Smooth muscle cell (in vitro differentiated cells): Measurements from ENCODE around the gene CPE. TPM values are rescaled to one million over a fixed set of nuclear protein-coding genes. Genes with fewer than 3 reads are reported as not detected.

Experiments used
- DNase-seq: peaks from one replicate; lab custom pipeline; 2025; ENCODE audit not compliant: unreplicated experiment; lab: John Stamatoyannopoulos, UW
- H2AFZ ChIP-seq: fragments of 200-600 bp; sonication (generic); 2 replicates; pipeline ENCODE4 v1.6.0; 2016; ENCODE audit warnings: antibody characterized with exemption, low read depth, mild to moderate bottlenecking
- H3F3A ChIP-seq: fragments of 200-600 bp; sonication (generic); 2 replicates; pipeline ENCODE4 v1.6.0; 2017; ENCODE audit warnings: antibody characterized with exemption, low read depth
- H3K27ac ChIP-seq: fragments of 200-600 bp; sonication (generic); 2 replicates; pipeline ENCODE4 v1.5.1; 2016; ENCODE audit warnings: low read depth, mild to moderate bottlenecking
- H3K27me3 ChIP-seq: fragments of 200-600 bp; sonication (generic); 2 replicates; pipeline ENCODE4 v1.6.1; 2016; ENCODE audit warnings: low read depth, mild to moderate bottlenecking
- H3K36me3 ChIP-seq: fragments of 200-600 bp; sonication (generic); 2 replicates; pipeline ENCODE4 v1.5.1; 2016; ENCODE audit warnings: low read depth
- H3K4me1 ChIP-seq: fragments of 200-600 bp; sonication (generic); 2 replicates; pipeline ENCODE4 v1.5.1; 2016; ENCODE audit warnings: low read depth
- H3K4me2 ChIP-seq: fragments of 200-600 bp; sonication (generic); 2 replicates; pipeline ENCODE4 v1.6.0; 2016; ENCODE audit warnings: mild to moderate bottlenecking
- H3K4me3 ChIP-seq: fragments of 200-600 bp; sonication (generic); 2 replicates; pipeline ENCODE4 v1.5.1; 2016; ENCODE audit warnings: mild to moderate bottlenecking
- H3K79me2 ChIP-seq: fragments of 200-600 bp; sonication (generic); 2 replicates; pipeline ENCODE4 v1.6.0; 2016; ENCODE audit warnings: low read depth, mild to moderate bottlenecking
- H3K9ac ChIP-seq: fragments of 200-600 bp; sonication (generic); 2 replicates; pipeline ENCODE4 v1.6.0; 2016; ENCODE audit warnings: low read depth
- H3K9me3 ChIP-seq: fragments of 200-600 bp; sonication (generic); replicated peaks from 2 replicates; pipeline ENCODE4 v1.5.1; 2016; ENCODE audit warnings: low read depth
- H4K20me1 ChIP-seq: fragments of 200-600 bp; sonication (generic); 2 replicates; pipeline ENCODE4 v1.6.0; 2016; ENCODE audit warnings: low read depth
- CTCF ChIP-seq: fragments of 200-600 bp; sonication (generic); IDR thresholded peaks from 2 replicates; pipeline ENCODE4 v1.5.1; 2017; ENCODE audit warnings: borderline replicate concordance, mild to moderate bottlenecking, antibody characterized with exemption; ENCODE audit not compliant: insufficient read depth, poor library complexity, severe bottlenecking
- WGBS: methylation state at CpG from one replicate; pipeline ENCODE4 v1.1.7; 2016; ENCODE audit warnings: low lambda C conversion rate; 5-methylcytosine and 5-hydroxymethylcytosine counted together
- polyA plus RNA-seq: library from polyadenylated mRNA; unstranded; fragments of >200 nt; fragmentation: Nextera tagmentation; extraction: Ambion mirVana; gene quantifications from 2 replicates; pipeline ENCODE4 v1.2.1, GENCODE V29; 2016
- total RNA-seq: library from RNA; depleted of rRNA; stranded (reverse); fragments of >200 nt; gene quantifications from 2 replicates; pipeline ENCODE4 v1.2.3, GENCODE V29; 2014

CPE gene
- total and polyA plus RNA-seq, 2 experiments from 2014 or later: 45.9 to 47.6 TPM

GRCh38 chr4:165439981-165440380, 61.2 kb downstream of the CPE start:
- Histone ChIP-seq H3K79me2 (no peaks in the 10 kb centered on the region), H3K27ac (no peak overlapping the region), H3K4me1 (peaks cover 11% of the 10 kb centered on the region), H4K20me1 (no peaks in the 10 kb centered on the region), H3K9me3 (no peaks in the 10 kb centered on the region), H3K9ac (no peak overlapping the region), H3K36me3 (no peaks in the 10 kb centered on the region), H3K4me3 (no peak overlapping the region), H3K4me2 (peak overlapping the region; percentile 65), H2AFZ (no peak overlapping the region), H3F3A (no peaks in the 10 kb centered on the region), H3K27me3 (no peaks in the 10 kb centered on the region)
- WGBS: 8% methylated on average over 1 of the region's 1 CpG
- TF ChIP-seq CTCF: no peak
- DNase-seq: no peak

- WGBS: 37% methylated on average over 7 of the region's 7 CpGs
- no peak overlapping the region for H3K9ac ChIP-seq
- no peaks in the 10 kb centered on the region for H3K79me2 ChIP-seq
- H3K36me3 ChIP-seq: no peaks in the 10 kb centered on the region
- peaks cover 11% of the 10 kb centered on the region for H3K4me1 ChIP-seq
- no peaks in the 10 kb centered on the region for H3K27me3 ChIP-seq
- H3K27ac ChIP-seq: peak overlapping the region; percentile 17
- no peaks in the 10 kb centered on the region for H3F3A ChIP-seq
- H4K20me1 ChIP-seq: no peaks in the 10 kb centered on the region
- peak overlapping the region; percentile 65 for H3K4me2 ChIP-seq
- TF ChIP-seq CTCF: no peak
- H3K4me3 ChIP-seq: no peak overlapping the region
- no peak overlapping the region for H2AFZ ChIP-seq
- DNase-seq: no peak
- H3K9me3 ChIP-seq: no peaks in the 10 kb centered on the region
These were observed 61.8 kb downstream of the CPE start for GRCh38 chr4:165440415-165441158.

GRCh38 chr4:165443276-165443675, 64.5 kb downstream of the CPE start:
- Histone ChIP-seq H3K27ac (no peak overlapping the region), H3K4me1 (peaks cover 11% of the 10 kb centered on the region), H3K4me3 (no peak overlapping the region), H3F3A (no peaks in the 10 kb centered on the region), H4K20me1 (no peaks in the 10 kb centered on the region), H3K79me2 (no peaks in the 10 kb centered on the region), H3K4me2 (no peak overlapping the region), H3K27me3 (no peaks in the 10 kb centered on the region), H3K9ac (no peak overlapping the region), H3K9me3 (no peaks in the 10 kb centered on the region), H3K36me3 (no peaks in the 10 kb centered on the region), H2AFZ (no peak overlapping the region)
- 88% methylated on average over 1 of the region's 1 CpG for WGBS
- DNase-seq: no peak
- TF ChIP-seq CTCF: no peak

- DNase-seq: no peak
- no peaks in the 10 kb centered on the region for H3K9me3 ChIP-seq
- no peaks in the 10 kb centered on the region for H3K4me1 ChIP-seq
- H4K20me1 ChIP-seq: no peaks in the 10 kb centered on the region
- no peaks in the 10 kb centered on the region for H3K27me3 ChIP-seq
- no peak overlapping the region for H3K27ac ChIP-seq
- no peaks in the 10 kb centered on the region for H3F3A ChIP-seq
- H3K9ac ChIP-seq: no peak overlapping the region
- no peaks in the 10 kb centered on the region for H3K79me2 ChIP-seq
- H3K4me3 ChIP-seq: no peak overlapping the region
- no peak overlapping the region for H3K4me2 ChIP-seq
- H2AFZ ChIP-seq: no peak overlapping the region
- no peaks in the 10 kb centered on the region for H3K36me3 ChIP-seq
- 97% methylated on average over 4 of the region's 4 CpGs for WGBS
- TF ChIP-seq CTCF: no peak
These were observed 69.9 kb downstream of the CPE start for GRCh38 chr4:165448700-165449099.
